Stimulated activated CD4-positive, alpha-beta T cell treated with anti-CD3 and anti-CD28 coated beads, Interleukin-15, amount 100 ng/mL, for 24 hours (primary cell): ENCODE measurements around the gene CTIF.
A peak's percentile ranks its signal among the peaks of the same experiment; 100 is the strongest.

Experiments used
- DNase-seq: peaks from one replicate; pipeline ENCODE4 v3.0.0-alpha.2; 2020

Gene CTIF

DNA sequence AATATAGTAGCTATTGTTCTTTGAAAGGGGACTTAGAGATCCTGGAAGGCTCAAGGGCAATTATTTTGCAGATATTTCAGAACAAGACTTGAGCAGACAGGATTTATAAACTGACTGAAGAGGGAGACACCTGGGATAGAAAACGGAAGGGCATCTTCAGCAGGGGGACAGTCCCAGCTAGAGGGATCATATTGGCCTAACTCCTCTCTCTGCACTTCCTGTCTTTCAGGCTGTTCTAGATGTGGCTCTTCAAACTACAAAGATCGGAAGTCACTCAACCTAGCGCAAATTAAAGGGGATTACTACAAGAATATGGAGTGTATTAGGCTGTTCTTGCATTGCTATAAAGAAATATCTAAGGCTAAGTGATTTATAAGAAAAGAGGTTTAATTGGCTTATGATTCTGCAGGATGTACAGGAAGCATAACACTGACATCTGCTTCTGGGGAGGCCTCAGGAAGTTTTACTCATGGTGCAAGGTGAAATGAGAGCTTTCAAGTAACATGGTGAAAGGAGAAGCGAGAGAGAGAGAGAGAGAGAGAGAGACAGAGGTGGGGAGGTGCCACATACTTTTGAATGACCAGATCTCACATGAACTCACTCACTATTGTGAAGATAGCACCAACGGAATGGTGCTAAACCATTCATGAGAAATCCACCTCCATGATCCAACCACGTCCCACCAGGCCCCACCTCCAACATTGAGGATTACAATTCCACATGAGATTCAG is 5.3 kb upstream of the CTIF start:
- DNase-seq, result no peak

DNA sequence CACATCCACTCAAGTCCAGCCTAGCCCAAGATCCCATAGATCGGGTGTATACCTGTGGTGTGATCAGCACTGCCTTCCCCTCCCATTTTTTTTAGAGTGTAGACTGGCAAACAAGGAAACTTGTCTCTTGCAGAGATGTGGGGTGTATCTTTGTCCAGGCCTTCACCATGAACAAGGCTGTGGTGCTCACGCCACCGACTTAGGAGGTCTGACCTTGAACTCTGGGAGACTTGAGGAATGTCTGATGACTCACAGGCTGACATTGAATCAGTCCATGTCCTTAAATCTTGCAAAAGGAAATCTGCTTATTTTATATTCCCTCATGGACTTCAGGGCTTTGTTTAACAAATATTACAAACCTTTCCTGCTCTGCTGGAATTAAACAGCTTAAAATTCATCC is 4.5 kb upstream of the CTIF start:
- DNase-seq, result no peak

DNA sequence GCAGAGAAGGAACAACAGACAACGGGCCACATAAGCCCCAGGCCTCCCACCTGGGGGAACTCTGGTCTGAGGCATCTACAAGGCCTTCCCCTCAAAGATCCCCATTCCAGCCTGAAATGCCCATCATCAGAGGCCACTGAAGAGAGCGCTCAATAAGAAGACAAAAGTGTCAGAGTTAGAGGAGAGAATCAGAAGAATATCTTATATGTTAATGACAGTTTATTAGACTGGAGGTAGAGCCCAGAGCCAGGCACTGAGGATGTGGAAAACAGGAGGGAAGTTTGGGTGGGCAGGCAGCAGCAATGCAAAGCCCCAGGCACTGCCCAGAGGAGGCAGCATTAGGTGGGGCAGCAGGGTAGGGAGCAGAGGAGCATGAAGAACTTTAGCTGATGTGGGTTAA is 2.9 kb upstream of the CTIF start:
- no peak for DNase-seq

DNA sequence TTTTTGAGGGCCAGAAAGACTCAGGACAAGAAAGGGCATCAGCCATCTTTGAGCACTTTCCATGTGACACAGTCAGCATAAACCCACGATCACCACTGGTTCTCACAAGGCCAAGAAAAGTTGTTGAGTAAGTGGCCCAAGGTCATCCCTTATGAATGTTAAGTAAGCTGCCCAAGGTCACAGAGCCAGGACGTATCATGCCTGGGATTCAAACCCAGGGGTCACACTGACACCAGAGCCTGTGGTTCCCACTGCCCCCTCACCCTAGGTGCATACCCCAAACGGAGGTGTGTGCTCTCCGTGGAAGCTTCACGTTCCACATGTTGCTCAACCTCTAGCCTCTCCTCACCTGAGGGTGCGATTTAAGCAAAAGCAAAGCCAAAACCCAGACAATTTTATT is 2.3 kb upstream of the CTIF start:
- no peak for DNase-seq

DNA sequence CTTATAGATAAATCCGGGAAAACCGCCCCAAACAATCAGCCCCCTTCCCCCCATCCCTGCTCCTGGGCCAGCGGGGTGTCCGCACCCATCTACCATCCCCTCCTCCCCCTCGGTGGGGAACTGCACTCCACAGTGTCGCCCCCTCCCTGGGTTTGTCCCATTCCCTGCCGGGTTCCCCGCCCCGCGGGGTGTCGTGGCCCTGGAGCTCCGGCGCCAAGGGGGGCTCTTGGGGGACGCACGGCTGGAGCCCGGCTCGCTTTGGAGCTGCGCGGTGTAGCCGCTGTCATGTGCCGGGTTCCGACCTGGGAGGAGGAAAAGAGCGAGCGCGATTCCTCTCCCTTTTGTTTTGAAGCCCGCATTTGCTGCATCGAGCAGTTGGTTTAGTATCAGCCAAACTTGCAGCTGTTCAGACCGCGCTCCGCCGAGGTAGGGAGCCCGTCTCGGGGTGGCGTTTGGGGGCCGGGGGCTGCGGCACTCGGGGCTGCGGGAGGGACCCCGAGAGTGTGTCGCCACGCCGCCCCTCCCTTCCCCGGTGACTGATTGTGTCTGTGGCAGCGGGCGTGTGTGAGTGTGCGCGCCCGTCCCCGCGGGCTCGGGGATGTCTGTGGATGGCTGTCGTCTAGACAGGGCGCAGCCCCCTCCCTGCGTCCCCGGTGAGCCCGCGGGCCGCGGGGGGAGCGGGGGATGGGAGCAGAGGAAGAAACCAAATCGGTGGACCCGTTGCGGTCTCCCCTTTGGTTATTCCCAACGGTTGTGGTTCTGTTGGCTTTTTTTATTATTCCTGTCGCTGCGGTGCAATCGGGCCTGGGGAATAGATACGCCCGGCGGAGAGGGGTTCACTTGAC is 797 bp downstream of the CTIF start:
- DNase-seq, result peak; percentile 40

DNA sequence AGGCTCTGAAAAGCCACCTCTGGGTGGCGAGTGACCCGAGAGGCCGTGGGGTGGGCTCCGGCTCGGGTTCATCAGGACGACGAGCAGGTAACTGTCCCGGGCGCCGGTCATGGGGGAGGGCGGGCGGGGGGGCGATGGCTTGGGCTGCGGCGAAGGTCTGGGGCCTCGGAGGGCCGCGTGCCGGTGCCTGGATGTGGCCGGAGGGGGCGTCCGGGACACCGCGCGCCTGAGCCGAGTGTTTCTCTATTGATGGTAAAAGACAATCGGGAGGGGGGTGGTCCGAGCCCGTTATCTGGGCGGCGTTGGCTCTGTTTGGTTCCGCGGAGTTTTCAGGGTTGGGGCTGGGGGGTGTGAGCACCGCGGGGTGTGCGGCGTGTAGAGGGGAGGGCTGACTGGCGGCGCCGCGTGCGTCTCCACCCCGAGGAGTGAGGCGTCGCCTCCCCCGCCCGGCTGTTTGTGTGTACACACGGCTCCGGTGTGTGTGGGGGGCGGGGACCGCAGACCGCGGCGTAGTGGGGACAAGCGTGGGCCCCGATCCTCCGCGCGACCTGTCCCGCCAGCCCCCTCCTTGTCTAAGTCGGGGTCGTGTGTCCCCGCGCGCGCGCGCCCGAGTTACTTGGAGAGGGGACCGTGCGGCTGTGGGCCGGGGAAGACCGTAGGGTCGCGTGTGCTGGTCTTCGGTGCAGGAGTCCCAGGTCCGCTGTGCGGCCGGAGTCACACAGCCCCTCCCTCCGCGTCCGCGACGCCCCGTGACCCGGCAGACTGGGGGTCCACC is 1.6 kb downstream of the CTIF start:
- DNase-seq, result peak; percentile 63

DNA sequence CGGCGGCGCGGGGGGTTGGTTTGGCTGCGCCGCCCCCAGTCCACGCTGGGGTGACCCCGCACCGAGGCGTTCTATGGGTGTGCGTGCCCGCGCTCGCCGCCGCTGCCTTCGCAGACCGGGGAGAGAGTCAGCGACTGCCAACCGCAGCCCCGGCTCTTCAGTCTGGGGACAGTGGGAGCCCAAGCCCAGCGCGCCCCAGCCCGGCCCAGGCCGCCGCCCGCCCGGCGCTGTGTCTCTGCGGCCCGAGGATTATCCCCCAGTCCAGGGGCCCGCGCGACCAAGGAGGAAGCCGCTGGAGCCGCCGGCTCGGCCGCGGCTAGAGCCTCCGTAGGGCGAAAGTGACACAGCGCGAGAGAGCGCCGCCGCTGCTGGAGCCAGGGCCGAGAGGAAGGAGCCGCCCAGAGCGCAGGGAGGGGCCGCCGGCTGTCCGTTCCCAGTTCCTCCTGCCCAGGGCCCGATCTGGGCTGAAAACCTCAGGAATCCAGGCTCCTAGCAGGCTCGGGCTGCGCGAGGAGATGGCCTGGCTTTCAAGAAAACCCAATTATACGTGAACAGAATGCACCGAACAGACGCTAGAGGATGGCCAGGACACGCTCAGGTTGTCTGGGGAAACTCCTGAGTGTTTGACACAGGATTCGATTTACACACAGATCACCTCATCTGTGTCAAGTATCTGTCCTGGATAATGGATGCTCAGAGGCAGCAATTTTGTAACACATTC is 2.4 kb downstream of the CTIF start:
- peak; percentile 37 for DNase-seq

DNA sequence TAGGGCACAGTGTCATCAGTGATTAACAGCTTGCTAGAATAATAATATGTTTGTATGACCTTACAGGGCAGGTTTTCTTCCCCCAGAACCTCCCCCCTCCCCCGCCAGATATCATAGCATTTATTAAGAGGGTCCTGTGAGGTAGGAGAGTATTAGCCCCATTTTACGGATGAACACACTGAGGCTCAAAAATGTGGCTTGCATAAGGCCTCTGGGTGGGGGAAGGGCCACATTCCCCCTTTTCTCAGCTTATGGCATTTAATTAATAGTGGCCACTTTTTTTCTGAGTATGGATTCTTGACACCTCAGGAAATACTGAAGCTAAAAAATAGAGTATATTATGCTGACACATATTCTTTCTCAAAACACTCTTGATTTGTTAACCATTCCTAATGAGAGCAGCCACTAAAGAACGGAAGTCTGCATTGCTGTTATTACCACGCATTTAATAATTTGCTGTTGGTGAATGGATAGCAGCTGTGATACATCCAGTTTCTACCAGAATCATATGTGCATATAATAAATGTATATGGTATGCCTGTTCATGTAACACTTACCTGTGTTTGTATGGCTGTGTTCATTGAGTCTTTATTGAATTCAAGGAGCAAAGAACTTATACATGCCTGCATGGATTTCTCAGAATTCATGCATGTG is 3.0 kb downstream of the CTIF start:
- no peak for DNase-seq

DNA sequence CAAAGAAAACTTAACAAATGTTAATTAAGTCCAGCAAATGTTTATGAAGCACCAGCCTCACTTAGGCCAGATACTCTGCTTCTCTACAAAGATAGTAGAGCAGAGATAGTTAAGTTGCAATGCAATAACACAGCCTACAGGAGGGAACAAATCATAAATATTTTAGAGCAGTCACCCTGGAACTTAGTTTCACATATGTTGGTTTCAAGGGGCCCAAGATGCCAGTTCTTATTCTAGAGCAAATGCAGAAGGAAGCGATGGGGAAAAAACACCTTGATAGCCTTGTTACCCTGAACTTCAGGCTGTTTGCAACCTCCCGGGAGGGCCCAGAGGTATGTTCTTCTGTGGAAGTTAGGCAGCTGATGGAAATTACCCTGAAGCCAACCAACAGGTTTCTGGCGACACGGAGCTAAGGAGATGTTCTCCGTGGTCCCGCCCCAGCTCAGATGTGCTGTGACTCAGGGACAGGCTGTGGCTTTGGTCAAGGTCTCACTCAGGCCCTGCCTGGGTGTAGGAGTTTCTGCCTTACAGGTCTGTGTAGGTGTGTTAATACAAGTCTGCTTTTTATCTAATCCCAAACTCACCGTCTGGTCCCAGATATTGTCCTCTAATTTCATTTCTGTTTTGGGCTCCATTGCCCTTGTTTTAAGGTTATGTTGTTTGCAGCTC is 3.8 kb downstream of the CTIF start:
- DNase-seq, result peak; percentile 12

DNA sequence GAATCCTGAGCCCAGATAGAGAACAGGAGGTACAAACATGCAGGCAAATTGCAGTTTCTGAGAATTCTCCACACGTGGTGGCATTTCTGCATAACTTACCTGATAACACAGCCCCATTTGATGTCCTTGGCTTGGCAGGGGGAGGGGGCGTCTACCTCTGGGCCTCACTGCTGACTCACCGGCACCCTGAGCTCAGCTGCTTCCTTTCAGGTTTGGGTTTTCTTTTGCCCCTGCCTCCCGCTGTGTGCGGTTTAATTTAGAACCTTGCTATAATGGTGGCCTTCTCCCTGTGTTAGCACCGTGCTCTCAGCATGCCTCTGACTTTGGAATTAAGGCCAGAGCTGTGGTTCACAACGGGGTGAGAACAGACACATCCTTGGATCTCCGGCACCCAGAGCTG is 4.4 kb downstream of the CTIF start:
- peak; percentile 52 for DNase-seq

DNA sequence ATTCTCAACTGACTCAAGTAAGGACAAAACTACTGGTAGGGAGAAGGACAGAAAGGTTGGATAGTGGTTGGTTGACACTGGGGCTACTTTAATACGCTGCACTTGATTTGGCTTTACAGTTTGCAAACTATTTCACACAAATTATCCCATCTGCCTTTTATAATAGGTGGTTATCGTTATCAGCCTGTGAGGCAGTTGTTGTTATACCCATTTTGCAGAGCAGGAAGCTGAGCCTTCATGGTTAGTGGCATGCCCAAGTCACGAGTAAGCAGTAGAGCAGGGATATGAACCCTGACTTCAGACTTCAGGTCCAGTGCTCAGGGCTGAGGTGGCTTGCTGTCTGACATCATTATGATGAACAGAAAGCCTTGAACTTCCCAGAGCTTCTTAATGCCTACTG is 5.3 kb downstream of the CTIF start:
- no peak for DNase-seq

DNA sequence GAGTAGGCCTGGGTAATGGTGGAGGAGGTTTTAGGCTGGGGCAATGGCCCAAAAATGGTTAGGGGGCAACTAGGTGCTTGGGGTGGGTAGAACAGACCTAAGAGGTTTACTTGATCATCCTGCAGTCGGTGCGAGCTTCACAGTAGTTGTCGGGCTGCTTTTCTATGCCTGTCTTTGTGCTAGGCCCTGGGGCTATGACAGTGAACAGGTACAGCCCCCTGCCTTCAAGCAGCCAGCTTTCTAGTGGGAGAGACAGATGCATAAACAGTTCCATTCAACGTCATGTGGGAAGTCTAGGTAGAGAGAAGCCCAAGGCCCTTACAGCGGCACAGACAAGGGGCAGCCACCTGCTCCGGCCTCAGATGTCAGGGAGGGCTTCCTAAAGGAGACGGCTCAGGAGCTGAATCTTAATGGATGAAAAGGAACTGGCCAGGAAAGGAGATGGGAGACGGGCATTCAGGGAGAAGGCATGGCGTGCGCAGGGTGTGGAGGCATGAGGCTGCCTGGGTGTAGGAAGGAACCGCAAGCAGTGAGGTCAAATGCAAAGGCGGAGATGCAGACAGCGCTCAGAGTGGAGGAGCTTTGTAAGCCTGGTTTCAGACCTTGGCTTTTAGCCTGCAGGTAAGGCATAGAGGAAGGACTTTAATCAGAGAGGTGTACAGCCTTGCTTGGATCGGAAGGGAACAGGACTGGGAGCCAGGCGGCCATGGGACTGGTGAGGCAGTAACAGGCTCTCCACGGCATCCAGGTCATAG is 6.0 kb downstream of the CTIF start:
- DNase-seq, result no peak

DNA sequence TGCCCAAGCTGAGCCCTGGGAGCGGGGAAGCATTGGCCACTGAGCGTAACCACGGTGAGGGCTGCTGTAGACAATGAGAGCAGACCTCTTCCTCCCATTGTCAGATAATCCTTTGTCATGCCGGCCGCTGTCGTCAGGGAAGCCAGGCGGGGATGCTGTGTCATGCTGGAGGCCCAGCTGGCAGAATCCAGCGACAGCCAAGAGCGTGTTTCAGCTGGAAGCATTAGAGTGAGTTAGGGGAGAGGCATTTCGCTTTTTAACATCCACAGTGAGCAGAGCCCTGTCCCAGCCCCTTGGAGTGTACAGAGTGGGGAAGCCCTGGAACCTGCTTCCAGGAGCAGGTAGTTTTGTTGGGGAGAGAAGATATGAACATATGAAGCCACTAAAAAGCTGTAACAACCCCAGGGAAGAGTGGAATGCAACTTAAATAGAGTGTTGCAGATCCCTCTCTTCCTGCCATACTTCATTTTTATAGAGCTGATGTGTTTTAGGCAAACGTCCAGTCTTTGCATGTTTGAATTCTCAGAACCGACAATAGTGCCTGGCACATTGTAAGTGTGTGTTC is 7.0 kb downstream of the CTIF start:
- no peak for DNase-seq

DNA sequence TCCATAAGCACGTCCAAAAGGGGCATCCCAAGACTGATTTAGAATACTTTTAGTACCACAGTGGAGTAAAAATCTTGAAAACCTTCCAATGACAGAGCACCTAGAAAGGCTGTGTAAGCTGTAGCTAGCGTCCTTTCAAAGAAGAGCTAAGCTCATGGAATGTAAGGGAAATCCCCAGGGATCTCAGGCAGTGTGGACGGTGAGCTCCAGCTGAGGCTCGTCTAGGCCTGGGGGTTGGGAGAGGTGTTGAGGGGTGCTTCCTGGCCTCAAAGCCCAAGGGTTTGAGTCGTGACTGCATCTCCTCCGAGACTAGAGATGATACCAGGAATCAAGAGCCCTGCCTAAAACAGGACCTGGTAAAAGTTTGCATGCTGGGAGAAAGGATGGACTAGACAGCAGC is 7.6 kb downstream of the CTIF start:
- DNase-seq, result no peak

DNA sequence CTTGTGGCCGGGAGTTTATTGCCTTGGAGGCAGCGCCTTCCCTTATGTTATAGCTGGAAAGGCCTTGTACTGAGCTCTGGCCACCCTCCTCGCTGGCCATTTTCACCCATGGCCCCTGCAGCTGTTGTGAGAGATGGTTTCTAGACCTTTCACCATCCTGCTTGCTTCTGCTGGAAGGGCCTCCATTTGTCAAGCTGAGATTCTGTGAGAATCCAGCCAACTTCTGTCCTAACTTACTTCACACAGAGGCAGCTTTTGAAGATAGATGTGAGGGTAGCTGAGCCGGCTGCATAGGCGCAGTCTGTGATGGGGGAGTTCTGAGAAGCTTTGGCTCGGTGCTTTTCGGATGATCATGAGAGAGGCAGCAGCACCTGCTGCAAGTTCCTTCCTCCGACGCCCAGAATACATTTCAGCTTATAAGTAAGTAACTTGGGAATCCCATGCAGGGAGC is 8.7 kb downstream of the CTIF start:
- no peak for DNase-seq

DNA sequence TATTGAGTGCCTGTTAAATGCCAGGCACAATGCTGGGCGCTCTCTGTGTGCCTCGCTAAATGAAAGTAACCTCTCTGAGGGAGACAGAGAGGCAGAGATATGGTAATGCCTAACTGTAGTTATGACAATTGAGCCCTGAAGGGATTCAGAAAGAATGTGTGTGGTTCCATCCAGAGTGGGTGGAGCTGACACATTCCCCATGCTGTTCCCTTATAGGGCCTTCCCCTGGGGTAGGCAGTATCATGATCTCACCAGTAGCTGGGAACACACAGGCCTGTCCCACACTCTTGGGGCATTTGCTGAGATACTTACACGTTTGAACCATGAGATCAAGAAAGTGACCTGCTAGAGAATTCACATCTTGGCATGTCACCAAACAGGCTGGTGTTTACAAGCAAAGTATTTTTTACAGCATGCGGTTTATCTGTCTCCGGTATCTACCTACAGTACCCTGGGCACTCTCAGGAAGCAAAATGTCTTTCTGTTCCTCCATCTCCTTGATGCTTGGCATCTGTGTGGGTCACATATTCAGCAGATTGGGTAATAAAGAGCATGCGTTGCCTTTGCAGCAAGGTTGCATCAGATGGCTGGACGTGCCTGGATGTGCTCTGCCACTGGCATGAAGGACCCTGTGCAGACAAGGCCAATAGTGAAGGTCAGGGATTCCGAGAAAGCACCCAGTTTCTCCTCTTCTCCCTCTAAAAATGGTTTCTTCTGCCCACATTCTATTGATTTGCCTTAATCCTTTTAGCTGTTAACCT is 9.4 kb downstream of the CTIF start:
- DNase-seq, result no peak

DNA sequence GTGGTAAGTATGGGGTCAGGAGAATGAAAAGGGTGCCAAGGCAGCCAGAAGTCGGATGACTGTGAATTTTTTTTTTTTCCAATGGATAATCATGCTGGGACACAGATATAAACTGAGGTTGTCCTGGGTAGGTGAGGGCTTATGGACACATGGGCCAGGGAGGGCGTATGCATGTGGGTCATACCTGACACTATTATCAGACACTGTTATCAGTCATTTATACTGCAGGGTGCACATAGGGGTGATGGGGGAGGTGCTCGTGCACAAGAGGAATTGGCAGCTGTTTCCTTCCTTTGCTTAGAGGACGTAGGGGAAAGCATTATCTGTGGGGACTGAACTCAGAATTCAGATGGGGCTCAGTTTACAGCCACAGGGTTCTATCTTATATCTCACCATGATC is 10.1 kb downstream of the CTIF start:
- no peak for DNase-seq

DNA sequence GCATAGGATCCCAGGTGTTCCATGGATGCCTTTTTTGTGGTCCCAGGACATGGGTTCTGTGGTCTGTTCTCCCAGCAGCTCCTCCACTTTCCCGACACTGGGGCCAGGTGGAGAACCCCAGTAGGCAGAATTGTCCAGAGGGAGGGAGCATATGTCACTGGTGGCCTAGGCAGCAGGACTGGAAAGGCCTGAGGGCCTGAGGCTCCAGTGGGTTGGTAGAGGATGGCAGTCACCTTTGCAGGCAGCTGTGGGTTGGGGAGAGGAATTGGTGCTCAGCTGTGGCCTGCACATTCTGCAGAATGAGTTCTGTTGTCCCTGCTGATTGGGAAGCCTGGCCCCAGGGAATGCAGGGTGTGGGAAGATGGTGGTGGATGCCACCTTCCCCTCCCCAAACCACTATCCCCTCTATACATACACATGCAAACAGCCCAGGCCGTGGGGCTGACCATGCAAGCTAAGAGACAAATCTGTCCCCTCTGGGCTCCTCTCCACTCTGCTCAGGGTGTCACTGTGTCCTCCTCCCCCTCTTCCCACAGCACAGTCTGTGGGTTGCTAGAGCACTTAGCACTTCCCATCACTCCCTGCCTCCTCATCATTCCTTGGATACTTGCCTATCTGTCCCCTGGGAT is 11.4 kb downstream of the CTIF start:
- no peak for DNase-seq

DNA sequence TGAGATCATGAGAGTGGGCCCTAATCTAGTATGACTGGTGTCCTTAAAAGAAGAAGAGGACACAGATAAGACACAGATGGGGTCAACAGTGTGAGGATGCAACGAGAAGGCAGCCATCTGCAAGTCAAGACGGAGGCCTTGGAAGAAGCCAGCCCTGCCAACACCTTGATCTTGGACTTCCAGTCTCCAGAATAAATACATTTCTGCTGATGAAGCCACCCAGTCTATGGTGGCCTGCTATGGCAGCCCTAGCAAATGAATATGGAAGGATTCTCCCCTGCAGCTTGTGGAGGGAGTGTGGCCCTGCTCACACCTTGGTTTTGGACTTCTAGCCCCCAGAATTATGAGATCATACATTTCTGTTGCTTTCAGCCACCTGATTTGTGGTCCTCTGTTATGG is 12.3 kb downstream of the CTIF start:
- DNase-seq, result no peak
